ENCODE measurements around the gene NLRC5.

The NLRC5 gene

DNA sequence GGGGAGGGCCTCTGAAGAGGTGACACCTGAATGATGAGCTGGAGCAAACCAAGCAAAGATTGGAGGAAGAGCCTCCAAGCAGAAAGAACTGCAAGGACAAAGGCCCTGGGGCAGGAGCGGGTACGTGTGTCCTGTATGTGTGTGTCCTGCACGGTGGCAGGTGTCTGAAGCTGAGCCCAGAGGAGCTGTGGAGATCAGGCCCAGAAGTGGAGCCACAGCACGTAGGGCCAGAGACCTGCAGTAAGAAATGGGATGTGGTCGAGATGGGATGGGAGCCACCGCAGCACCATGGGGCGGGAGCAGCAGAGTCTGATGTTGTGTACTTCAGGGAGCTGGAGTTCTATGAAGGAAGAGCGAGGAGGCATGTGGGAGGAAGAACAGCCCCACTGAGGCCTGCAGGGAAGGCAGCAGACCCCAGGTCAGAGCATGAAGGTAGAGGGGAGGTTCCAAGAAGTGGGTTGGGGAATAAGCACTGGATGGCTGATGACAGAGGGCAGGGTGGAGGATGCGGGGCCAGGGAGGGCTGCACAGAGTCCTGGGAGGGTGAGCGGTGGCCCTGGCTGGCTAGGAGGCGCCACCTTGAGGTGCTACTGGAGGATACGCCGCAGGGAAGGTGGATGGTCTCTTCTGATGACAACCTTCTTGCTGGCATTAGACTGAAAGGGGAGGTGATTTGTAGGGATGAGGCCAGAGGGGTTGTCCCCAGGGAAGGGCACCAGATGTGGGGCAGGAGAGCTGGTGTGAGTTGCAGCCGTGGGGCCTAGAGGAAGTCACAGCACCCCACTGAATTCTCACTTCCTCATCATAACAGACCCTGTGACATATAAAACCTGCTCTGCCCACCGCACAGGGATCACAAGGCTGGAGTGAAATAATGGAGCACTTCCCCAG is 38.2 kb upstream of the NLRC5 start:
- DNase-seq (peak; percentile 27 to 41 (median 35)), ATAC-seq (replicated peaks) (peak; percentile 85)
- Mint-ChIP-seq H3K4me3 (no peak overlapping the region), H3K27ac (peak overlapping the region; percentile 32 to 34), H3K4me1 (ENCODE audit: low read depth in 2 of 2) (peaks cover 18 to 21% of the 10 kb centered on the region in 2 donors), H3K36me3 (ENCODE audit: insufficient read depth) (peaks cover 8% of the 10 kb centered on the region), H3K9me3 (no peaks in the 10 kb centered on the region), H3K27me3 (no peaks in the 10 kb centered on the region)

DNA sequence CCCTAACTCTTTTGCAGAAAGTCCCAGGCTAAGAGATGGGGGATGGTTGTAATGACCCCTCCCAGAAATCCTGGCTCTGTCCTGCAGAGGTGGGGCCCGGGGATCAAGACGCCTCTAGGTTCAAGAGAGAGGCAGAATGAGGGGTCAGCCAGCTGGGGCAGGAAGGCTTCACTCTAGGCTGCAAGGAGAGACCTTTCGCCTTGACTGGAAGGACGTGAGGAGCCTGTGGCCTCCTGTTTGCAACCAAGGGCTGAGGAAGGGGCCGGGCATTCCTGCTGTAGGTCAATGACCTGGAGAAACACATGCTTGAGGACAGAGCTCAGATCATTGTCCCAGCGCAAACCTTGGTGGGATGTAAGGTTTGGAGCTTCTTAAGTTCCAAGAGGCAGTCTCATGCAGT is 36.4 kb upstream of the NLRC5 start:
- Mint-ChIP-seq H3K36me3 (ENCODE audit: insufficient read depth) (peaks cover 1% of the 10 kb centered on the region), H3K9me3 (no peaks in the 10 kb centered on the region), H3K4me1 (ENCODE audit: low read depth in 2 of 2) (peaks cover 15% of the 10 kb centered on the region in 2 donors), H3K27me3 (no peaks in the 10 kb centered on the region), H3K27ac (no peak overlapping the region), H3K4me3 (no peak overlapping the region)
- DNase-seq (no peak), ATAC-seq (replicated peaks) (no peak)

DNA sequence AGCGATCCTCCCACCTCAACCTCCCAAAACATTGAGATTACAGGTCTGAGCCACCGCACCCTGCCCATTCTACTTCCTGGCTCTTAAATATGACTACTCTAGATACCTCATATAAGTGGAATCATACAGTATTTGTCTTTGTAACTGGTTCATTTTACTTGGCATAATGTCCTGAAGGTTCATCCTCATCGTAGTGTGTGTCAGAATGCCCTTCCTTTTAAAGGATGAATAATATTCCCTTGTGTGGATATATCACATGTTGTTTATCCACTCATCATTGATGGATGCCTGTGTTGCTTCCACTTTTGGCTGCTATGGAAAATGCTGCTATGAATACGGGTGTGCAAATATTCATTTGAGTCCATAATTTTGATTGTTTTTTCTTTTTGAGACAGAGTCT is 33.3 kb upstream of the NLRC5 start:
- no peaks in the 10 kb centered on the region for H3K36me3 Mint-ChIP-seq (ENCODE audit: insufficient read depth)
- peaks cover 4 to 5% of the 10 kb centered on the region in 2 donors for H3K4me1 Mint-ChIP-seq (ENCODE audit: low read depth in 2 of 2)
- H3K9me3 Mint-ChIP-seq = no peaks in the 10 kb centered on the region
- H3K4me3 Mint-ChIP-seq = no peak overlapping the region
- no peaks in the 10 kb centered on the region for H3K27me3 Mint-ChIP-seq
- DNase-seq (no peak), ATAC-seq (replicated peaks) (no peak)
- H3K27ac Mint-ChIP-seq = no peak overlapping the region

DNA sequence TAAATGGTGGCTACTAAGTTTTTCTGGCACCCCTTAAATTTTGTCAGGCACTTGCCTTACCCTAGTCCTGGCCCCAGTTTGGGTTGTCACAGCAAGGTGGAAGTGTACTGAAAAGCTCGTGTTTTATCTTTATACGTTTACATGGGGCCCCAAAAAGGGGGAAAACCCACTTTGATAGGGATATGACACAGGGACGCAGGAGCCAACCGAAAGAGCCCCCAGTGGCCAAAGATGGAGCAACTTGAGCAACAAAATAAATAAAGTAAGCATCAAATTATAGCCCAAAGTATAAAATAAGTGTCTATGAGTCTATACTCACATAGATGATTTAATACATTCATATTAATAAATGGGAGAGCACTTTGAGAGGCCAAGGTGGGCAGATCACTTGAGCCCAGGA is 32.6 kb upstream of the NLRC5 start:
- no peak for ATAC-seq (replicated peaks)
- H3K4me1 Mint-ChIP-seq (ENCODE audit: low read depth in 2 of 2) = no peaks in the 10 kb centered on the region
- no peak overlapping the region for H3K27ac Mint-ChIP-seq
- H3K4me3 Mint-ChIP-seq = no peak overlapping the region
- no peak for DNase-seq
- H3K36me3 Mint-ChIP-seq (ENCODE audit: insufficient read depth) = no peaks in the 10 kb centered on the region
- no peaks in the 10 kb centered on the region for H3K27me3 Mint-ChIP-seq
- H3K9me3 Mint-ChIP-seq = no peaks in the 10 kb centered on the region

- Mint-ChIP-seq H3K27ac (no peak overlapping the region), H3K9me3 (no peaks in the 10 kb centered on the region)
- ATAC-seq (replicated peaks) = no peak
These were observed 28.6 kb upstream of the NLRC5 start for GRCh38 chr16:56960681-56961281.

GRCh38 chr16:56961386-56961785 is 28.0 kb upstream of the NLRC5 start:
- peaks cover 15 to 17% of the 10 kb centered on the region in 2 donors for H3K4me1 Mint-ChIP-seq (ENCODE audit: low read depth in 2 of 2)
- H3K9me3 Mint-ChIP-seq = no peaks in the 10 kb centered on the region
- H3K4me3 Mint-ChIP-seq = no peak overlapping the region
- H3K27me3 Mint-ChIP-seq = no peaks in the 10 kb centered on the region
- H3K27ac Mint-ChIP-seq = no peak overlapping the region
- ATAC-seq (replicated peaks) (no peak), DNase-seq (no peak)
- no peaks in the 10 kb centered on the region for H3K36me3 Mint-ChIP-seq (ENCODE audit: insufficient read depth)

More at GRCh38 chr16:56960681-56961281, 28.6 kb upstream of the NLRC5 start:
- no peak for DNase-seq
- Mint-ChIP-seq H3K4me3 (no peak overlapping the region), H3K36me3 (ENCODE audit: insufficient read depth) (no peaks in the 10 kb centered on the region), H3K4me1 (ENCODE audit: low read depth in 2 of 2) (peaks cover 10 to 14% of the 10 kb centered on the region in 2 donors), H3K27me3 (no peaks in the 10 kb centered on the region)

DNA sequence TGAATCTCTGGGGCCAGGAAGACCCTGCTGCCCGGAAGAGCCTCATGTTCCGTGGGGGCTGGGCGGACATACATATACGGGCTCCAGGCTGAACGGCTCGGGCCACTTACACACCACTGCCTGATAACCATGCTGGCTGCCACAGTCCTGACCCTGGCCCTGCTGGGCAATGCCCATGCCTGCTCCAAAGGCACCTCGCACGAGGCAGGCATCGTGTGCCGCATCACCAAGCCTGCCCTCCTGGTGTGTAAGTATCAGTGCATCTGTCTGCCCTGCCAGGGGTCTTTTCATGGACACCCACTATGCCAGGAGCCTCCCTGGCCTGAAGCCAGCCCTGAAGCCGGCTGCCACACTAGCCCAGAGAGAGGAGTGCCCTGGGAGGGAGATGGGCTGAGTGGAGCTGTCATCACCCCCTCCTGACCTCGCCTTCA is 27.5 kb upstream of the NLRC5 start, which contains the start of gene CETP:
TSS of gene CETP (plus strand) at position 100 of the 431 bp plus-strand sequence. CDS start at position 130, 30 bp downstream.
- no peak for ATAC-seq (replicated peaks)
- no peaks in the 10 kb centered on the region for H3K36me3 Mint-ChIP-seq (ENCODE audit: insufficient read depth)
- no peaks in the 10 kb centered on the region for H3K27me3 Mint-ChIP-seq
- H3K27ac Mint-ChIP-seq = no peak within 1 kb of the TSS
- H3K4me1 Mint-ChIP-seq (ENCODE audit: low read depth in 2 of 2) = peaks cover 15 to 17% of the 10 kb centered on the region in 2 donors
- H3K4me3 Mint-ChIP-seq = peak within 1 kb of the TSS in 1 of 2 donors; percentile 12
- H3K9me3 Mint-ChIP-seq = no peaks in the 10 kb centered on the region
- DNase-seq = no peak

DNA sequence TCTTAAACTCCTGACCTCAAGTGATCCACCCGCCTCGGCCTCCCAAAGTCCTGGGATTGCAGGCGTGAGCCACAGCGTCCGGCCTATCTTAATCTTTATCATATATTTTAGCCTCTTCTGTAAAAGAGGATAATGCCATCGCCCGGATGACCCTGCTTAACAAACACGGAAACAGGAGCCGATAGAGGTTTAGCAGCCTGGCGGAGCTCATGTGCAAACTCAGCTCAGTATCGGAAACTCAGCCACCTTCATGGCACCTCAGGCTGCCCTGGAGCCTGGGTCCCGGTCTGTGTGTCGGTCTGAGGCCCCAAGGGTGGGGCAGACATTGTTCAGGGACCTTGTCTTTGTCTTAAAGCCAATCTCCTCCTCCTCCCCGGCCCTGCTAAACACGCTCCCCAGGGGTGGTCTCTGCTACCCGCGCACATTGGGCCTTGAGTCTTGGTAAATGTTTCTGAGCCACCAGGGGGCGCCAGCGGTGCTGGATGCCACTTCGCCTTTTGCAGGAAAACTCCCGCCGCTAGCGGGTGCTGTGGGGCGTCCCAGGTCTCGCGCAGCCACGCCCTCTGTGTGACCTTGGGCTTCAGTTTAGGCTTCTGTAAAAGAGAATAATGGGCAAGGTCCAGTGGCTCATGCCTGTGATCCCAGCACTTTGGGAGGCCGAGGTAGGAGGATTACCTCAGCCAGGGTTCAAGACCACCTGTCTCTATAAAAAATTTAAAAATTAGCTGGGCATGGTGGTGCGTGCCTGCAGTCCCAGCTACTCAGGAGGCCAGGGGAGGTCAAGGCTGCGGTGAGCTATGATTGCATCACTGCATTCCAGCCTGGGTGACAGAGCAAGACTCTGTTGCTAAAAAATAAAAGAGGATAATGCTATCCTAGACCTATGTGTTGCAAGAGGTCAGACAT is 24.9 kb upstream of the NLRC5 start:
- DNase-seq (peak; percentile 94 to 98 (median 96)), ATAC-seq (replicated peaks) (peak; percentile 96)
- no peak overlapping the region for H3K27ac Mint-ChIP-seq
- peaks cover 15 to 17% of the 10 kb centered on the region in 2 donors for H3K4me1 Mint-ChIP-seq (ENCODE audit: low read depth in 2 of 2)
- H3K36me3 Mint-ChIP-seq (ENCODE audit: insufficient read depth) = no peaks in the 10 kb centered on the region
- no peaks in the 10 kb centered on the region for H3K27me3 Mint-ChIP-seq
- no peak overlapping the region for H3K4me3 Mint-ChIP-seq
- H3K9me3 Mint-ChIP-seq = no peaks in the 10 kb centered on the region

- Mint-ChIP-seq H3K27ac (peak overlapping the region in 1 of 2 donors; percentile 83), H3K4me1 (ENCODE audit: low read depth in 2 of 2) (peaks cover 15 to 17% of the 10 kb centered on the region in 2 donors), H3K9me3 (no peaks in the 10 kb centered on the region), H3K36me3 (ENCODE audit: insufficient read depth) (no peaks in the 10 kb centered on the region), H3K4me3 (no peak overlapping the region), H3K27me3 (no peaks in the 10 kb centered on the region)
- DNase-seq = no peak
- no peak for ATAC-seq (replicated peaks)
These were observed 23.9 kb upstream of the NLRC5 start for GRCh38 chr16:56965149-56966092.

- Mint-ChIP-seq H3K9me3 (no peaks in the 10 kb centered on the region), H3K4me1 (ENCODE audit: low read depth in 2 of 2) (peaks cover 16 to 18% of the 10 kb centered on the region in 2 donors), H3K27ac (peak overlapping the region in 1 of 2 donors; percentile 83), H3K27me3 (peaks cover 0 to 3% of the 10 kb centered on the region in 2 donors), H3K4me3 (no peak overlapping the region), H3K36me3 (ENCODE audit: insufficient read depth) (no peaks in the 10 kb centered on the region)
- DNase-seq (no peak), ATAC-seq (replicated peaks) (no peak)
These were observed 23.3 kb upstream of the NLRC5 start for GRCh38 chr16:56966093-56966475.

- no peak overlapping the region for H3K4me3 Mint-ChIP-seq
- H3K4me1 Mint-ChIP-seq (ENCODE audit: low read depth in 2 of 2) = peaks cover 21 to 22% of the 10 kb centered on the region in 2 donors
- no peak for ATAC-seq (replicated peaks)
These were observed 21.6 kb upstream of the NLRC5 start for GRCh38 chr16:56967733-56968132.

GRCh38 chr16:56969769-56970168 is 19.6 kb upstream of the NLRC5 start:
- Mint-ChIP-seq H3K9me3 (no peaks in the 10 kb centered on the region), H3K27ac (no peak overlapping the region), H3K4me3 (no peak overlapping the region), H3K27me3 (peaks cover 0 to 7% of the 10 kb centered on the region in 2 donors), H3K36me3 (ENCODE audit: insufficient read depth) (no peaks in the 10 kb centered on the region), H3K4me1 (ENCODE audit: low read depth in 2 of 2) (peaks cover 31 to 32% of the 10 kb centered on the region in 2 donors)
- DNase-seq (no peak), ATAC-seq (replicated peaks) (no peak)

More at GRCh38 chr16:56967733-56968132, 21.6 kb upstream of the NLRC5 start:
- Mint-ChIP-seq H3K36me3 (ENCODE audit: insufficient read depth) (no peaks in the 10 kb centered on the region), H3K27ac (no peak overlapping the region), H3K27me3 (peaks cover 0 to 7% of the 10 kb centered on the region in 2 donors), H3K9me3 (no peaks in the 10 kb centered on the region)
- DNase-seq = no peak
